Activated CD4-positive, alpha-beta T cell treated with anti-CD3 and anti-CD28 coated beads, Interleukin-2, amount 50 U/mL, for 16 hours (primary cell): ENCODE data around the gene TCFL5.
A peak's percentile ranks its signal among the peaks of the same experiment; 100 is the strongest.

Source experiments
- DNase-seq: peaks from one replicate; pipeline ENCODE4 v3.0.0-alpha.2; 2020

The TCFL5 gene

GRCh38 chr20:62794007-62794724 lies 67.5 kb downstream of the TCFL5 start:
- peak; percentile 98 for DNase-seq

- no peak for DNase-seq
These were observed 67.9 kb downstream of the TCFL5 start for GRCh38 chr20:62793757-62794006.

GRCh38 chr20:62792940-62793756 lies 68.5 kb downstream of the TCFL5 start:
- no peak for DNase-seq

GRCh38 chr20:62792182-62792939 lies 69.3 kb downstream of the TCFL5 start:
- no peak for DNase-seq

- DNase-seq, result peak; percentile 85
These were observed 70.1 kb downstream of the TCFL5 start for GRCh38 chr20:62791301-62792181.
